Activated CD4-positive, alpha-beta T cell treated with anti-CD3 and anti-CD28 coated beads, Interleukin-2, amount 50 U/mL, for 24 hours (primary cell): Measurements from ENCODE around the gene CXCR2.
A peak's percentile ranks its signal among the peaks of the same experiment; 100 is the strongest.
"Not testable (repeated sequence)": the region's sequence is repeated elsewhere in the genome, so short reads cannot be mapped to it uniquely, and the experiment has no call there.

Experiments used
- DNase-seq, 2 donors: peaks; one replicate each; pipeline ENCODE4 v3.0.0-alpha.2; 2020; ENCODE audit warnings: low read depth in 1 of 2, low spot score in 1 of 2

Gene CXCR2

DNA sequence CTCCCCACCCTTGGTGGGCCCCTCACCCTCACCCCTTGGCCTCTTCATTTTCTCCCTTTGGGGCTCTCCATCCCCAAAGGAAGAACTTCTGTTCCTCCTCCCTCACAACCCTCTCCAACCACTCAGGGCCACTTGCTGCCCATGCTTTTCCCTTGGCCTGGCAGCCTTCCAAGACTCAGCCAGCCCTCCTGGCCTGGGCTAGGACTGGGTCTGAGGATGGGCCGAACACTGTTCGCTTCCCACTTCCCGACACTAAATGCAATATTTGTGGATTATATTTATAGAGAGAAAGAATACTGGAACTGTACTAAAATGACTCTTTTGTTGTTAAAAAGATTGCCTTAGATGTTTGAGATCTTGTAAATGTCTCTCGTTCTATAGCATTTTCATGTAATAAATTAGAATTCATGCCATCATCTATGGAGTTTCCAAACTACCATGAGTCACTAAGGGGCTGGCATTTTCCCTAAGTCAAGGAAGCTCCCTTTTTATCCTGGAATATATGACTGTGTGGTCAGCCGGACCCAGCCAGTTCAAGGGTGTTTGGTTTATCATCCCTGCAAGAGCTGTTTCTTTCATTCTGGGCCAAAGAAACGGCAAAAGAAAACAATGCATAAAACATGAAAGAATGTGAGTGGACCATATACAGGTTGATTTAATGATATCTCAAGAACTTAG lies 3.8 kb downstream of the CXCR2 start:
- DNase-seq, result no peak

DNA sequence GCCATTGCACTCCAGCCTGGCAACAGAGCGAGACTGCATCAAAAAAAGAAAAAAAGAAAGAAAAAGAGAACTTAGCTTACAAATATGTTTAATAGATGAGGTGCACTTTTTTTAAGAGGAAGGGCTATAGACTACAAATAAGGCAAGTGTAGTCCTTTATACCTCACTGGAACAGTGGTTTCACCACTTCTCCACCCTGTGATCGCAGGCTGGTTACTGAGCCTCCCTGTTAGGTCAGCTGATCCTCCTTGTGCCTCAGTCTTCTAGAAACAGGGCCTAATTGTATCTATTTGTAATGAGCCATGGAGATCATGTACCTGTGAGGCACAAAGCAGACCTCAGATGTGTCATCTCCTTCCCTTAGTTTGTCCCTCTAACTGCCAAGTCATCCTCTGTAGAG lies 4.5 kb downstream of the CXCR2 start:
- DNase-seq, result no peak

DNA sequence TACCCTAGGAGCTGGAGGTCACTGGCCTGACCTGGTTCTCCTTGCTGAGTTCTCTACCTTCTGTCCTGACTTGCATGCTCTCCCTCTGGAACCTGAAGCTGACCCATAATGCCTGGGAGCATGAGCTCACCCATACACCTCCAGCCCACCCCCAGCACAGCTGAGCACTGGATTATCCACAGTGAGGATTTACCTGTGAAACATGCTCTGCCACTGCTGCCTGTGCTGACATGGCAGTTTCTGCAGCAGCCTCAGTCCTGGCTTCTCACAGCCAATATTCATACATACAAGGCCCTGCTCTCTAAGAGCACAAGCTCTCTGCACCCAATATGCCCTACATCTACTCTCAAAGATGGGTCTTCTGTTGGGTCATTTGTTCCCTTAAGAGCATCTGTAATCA lies 5.0 kb downstream of the CXCR2 start:
- DNase-seq, result no peak

DNA sequence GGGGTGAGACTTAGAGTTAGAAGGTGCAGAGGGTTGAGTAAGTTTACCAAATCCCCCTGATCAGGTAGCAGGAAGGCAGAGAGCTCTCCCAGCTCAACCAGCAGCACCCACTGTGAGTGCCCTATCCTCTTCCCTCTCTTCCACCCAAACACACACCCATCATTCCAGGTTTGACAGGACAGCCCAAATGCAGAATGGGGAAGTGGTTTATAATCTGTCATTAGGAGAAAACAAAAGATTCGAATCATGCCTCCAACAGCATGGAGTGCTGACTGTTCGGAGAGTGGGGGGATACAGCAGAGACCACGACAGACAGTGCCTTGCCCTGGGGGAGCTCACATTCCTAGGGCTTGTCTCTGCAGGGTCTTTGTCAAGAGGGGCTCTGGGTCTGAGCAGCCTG lies 11.7 kb downstream of the CXCR2 start:
- no peak for DNase-seq

DNA sequence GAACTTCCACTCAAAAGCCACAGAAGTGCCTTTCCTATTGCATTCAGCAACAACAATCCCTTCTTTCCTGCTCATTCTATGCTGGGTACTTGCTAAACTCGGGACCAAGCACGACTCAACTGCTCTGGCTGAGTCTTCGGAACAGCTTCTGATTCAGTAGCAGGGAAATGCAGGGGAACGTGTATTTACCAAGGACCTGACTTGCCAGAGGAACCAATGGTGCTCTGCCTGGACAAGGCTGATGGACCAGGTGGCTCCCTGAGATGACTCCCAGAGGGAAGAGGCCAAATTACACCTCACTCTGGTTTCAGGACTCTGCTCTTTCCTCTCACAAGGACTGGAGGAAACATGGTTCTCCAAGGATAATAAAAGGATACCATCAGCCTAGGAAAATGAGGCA lies 12.2 kb downstream of the CXCR2 start:
- DNase-seq, result no peak

DNA sequence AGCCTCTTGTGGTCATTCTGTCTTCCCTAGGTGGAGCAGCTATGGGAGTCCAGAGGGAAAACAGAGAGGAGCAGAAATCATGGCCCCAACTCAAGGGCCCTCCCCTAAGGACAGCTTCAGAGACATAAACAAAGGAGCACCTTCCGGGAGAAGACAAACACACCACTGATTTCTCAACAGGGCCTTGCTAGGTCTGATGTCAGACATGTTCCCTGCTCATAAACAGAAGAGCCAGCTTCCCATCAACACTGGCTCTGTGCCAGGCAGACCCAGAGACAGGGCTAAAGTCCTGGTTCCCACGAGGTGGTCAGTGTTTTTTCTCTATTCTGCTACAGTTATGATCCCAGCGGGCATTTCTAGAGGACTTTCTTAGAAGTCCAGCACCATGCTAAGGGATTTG lies 19.3 kb downstream of the CXCR2 start:
- DNase-seq, result no peak

DNA sequence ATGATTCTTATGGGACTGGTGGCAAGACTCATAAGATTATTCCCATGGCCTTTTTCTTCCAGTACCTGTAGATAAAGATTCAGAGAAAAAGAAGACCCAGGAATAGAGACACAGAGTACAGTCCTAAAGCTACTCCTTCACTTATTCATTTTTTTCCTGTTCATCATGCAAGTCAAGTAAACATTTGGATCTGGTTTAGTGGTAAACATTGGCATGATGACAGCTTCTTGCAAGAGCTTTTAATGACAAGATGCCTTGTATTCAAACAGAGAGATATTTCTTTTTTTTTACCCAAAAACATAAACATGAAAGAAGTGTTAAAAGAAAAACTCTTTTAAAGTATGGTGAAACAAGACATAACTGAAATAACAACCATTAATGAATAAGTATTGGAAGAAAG lies 20.2 kb downstream of the CXCR2 start:
- no peak for DNase-seq

DNA sequence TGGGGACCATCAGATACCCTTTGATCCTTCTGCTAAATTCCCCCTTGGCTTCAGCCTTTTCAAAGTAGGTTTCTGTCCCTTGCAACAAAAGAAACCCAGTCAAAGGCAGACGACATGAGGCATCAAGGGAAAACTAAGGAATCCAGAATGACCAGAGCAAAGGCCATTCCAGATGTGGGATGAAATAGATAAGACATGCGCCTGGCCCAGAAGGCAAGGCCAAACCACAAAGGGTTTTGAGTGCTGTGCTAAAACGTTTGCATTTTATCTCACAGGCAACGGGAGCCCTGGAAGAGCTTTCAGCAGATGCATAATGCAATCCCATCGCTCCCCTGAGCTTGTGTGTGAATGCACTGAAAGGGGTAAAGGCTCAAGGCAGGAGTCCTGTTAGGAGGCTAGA lies 23.3 kb downstream of the CXCR2 start:
- DNase-seq, result no peak

DNA sequence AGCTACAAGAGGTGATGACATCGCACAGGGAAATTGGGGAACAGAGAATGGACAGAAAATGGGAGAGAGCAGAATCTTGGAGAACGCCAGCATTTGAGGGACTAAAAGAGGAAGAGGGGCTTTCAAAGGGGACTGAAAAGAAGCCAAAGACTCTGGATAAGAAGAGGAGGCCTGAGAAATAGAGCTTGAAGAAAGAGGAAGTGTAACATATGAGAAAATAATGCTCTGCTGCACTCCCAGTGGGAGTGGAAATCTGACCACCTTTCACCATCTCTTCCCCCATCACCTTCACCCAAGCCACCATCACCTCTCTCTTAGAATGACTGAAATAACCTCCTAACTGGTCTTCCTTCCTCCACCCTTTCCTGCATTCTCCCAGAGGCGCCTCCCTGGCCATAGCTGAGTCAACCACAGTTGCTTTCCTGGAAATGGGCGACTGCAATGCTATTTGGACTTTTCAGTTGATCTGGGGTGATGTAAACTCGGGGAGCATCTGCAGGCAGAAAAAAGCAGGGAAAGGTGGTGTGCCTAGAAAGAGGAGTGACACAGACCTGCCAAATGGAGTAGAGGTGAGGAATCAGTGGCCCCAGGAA lies 24.1 kb downstream of the CXCR2 start:
- no peak for DNase-seq

DNA sequence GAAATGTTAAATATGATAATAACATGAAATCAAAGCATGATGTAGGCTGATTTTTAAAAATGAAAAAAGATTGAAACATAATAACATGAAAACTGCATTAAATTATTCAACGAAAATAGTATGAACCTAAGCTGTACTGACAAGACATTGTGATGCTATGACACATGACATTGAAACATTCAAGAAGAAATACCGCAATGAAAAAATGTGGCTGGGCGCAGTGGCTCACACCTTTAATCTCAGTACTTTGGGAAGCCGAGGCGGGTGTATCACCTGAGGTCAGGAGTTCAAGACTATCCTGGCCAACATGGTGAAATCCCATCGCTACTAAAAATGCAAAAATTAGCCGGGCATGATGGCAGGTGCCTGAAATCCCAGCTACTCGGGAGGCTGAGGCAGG lies 26.3 kb downstream of the CXCR2 start:
- no peak for DNase-seq

DNA sequence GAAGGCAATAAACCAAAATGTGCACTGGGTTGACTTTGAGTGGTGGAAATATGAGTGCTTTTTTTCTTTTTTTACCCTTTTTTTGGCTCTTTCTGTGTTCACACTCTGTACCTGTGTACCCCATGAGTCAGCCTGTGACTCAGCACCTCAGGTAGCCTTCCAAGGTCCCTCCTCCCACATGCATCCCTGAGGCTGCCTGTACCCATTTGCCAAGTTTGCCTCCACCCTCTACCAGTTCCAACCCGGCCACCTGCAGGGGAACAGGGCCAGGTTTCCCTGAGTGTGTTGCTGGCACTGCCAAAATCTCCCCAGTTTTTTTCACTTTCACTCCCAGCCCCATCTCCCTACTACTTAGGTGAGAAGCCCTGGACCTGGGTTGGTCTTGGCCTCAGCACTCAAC lies 26.9 kb downstream of the CXCR2 start:
- DNase-seq, result no peak

DNA sequence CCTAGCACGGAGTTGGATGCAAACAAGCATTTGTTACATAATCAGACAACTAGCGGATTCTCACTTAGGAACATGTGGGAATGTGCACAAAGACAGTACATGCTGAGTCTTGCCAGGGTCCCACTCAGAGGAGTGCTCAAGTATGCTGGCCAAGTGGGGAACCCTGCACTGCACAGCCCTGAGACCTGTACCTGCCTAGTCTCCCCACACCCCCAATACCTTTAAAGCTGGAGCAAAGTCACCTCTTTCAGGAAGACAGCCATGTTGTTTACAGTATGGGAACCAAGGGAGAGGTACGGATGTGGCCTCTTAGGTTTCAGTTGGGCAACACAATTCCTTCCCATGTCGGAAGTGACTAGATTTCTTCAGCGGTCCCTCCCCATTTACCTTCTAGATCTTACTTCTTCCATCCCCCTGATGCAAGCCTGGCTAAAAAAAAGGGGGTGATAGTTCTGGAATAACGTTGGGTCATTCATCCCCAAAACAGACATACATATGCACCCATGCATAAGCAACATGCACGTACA lies 30.2 kb downstream of the CXCR2 start:
- DNase-seq, result no peak

DNA sequence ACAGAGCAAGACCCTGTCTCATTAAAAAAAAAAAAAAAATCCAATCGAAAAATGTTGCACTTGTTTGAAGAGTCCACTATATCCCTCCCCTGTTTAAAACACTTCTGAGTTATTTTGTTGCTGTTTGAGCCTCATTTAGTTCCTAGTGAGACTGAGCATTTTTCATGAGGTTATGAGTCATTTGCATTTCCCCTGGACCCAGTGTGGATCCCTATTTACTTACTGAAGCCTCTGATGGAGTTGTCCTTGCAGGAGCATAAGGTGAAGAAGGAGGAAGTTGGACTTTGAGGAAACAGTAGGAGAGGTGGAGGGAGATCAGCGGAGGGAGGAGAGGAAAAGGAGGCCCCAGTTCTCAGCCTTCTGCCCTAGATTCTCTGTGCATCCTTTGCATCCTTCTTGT lies 35.8 kb downstream of the CXCR2 start:
- no peak for DNase-seq

DNA sequence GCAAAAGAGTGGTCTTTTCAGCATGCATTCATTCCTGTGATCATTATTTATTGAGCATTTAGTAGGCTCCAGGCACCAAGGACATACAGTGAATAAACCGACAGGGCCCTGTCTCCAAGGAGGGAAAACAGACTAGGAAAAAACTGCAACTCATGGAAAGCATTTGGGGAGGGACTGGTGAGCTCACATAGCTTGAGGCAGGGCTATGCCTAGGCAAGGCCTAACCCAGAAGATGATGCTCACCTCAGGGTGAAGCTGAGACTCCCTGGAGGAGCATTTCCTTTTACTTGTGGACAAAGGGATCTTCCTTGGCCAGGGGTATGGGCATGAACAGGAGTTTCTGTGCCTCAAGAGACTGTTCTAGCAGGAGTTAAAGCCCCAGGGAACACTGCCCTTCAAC lies 37.0 kb downstream of the CXCR2 start:
- no peak for DNase-seq

DNA sequence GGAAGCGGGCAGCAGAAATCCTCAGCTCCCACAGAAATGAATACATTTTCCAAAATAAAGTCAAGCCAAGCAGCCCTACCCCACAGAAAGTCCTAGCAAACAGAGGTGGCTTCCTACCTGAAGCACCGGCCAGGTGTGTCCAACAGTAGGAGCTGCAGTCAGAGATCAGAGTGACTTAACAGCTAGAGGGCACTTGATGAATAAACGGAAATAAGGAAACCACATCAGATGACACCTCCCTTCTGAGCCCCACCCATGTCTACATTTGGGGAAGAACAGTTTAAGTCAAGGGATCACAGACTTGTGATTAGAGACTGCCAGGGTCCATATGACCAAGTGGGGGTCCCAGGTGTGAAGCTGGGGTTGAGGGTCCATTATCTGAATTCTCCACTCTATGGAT lies 41.0 kb downstream of the CXCR2 start, which contains the start of gene CXCR1:
Gene CXCR1 (minus strand): TSS at position 172 of the 400 bp plus-strand sequence. CDS start 1,751 bp downstream, outside the sequence.
- DNase-seq, result peak in 1 of 2 donors; percentile 19

DNA sequence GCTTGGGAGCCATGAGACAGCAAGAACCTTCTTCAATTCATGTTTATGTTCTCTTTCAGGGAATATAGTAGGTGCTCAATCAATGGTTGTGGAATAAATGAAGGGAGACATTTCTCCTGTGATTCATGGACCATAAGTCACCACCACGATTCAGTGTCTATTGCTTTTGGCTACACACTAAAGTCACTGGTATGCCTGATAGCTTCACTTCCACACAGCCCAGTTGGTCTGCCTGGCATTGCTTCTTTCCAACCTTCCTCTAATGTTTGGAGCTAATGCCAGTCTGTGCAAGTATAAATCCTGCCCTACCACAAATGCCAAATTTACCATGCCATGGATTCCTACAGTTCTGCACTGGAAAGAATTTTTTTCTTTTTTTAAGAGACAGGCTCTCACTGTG lies 42.2 kb downstream of the CXCR2 start:
- DNase-seq, result no peak

DNA sequence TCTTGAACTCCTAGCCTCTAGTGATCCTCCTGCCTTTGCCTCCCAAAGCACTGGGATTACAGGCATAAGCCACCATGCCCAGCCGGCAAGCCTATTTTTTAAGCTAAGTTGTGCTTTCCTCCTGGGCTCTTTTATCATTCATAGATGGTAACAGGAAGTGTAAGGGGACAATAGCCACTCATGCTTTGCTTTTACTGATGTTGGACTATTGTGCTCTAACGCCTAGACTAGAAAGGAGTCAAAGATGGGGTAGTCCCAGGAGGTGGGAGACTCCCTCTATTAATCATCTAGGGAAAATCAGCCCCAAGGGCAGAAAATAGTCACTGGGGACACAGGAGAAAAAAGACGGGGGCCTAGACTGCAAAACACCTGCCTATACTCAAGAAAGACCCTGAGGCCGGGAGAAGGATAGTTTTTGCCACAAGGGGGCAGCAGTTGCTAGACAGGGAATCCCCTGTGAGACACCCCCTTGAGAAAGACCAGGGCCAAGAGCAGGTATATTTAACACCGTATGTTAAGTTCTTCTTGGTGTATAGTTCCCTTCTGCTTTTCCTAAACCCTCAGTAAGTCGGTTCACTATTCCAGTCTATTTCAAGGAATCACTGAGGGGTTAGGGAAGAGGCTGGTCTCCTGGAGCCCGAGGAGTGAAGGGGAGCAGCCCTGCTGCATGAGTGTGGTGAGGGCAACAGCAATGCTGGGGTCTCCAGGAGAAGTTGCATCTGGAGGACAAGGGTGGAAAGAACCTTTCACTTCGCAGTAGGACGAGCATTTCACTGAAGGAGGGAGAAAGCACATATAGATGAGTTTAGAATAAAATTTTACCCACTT lies 43.0 kb downstream of the CXCR2 start:
- peak; percentile 24 to 55 for DNase-seq

DNA sequence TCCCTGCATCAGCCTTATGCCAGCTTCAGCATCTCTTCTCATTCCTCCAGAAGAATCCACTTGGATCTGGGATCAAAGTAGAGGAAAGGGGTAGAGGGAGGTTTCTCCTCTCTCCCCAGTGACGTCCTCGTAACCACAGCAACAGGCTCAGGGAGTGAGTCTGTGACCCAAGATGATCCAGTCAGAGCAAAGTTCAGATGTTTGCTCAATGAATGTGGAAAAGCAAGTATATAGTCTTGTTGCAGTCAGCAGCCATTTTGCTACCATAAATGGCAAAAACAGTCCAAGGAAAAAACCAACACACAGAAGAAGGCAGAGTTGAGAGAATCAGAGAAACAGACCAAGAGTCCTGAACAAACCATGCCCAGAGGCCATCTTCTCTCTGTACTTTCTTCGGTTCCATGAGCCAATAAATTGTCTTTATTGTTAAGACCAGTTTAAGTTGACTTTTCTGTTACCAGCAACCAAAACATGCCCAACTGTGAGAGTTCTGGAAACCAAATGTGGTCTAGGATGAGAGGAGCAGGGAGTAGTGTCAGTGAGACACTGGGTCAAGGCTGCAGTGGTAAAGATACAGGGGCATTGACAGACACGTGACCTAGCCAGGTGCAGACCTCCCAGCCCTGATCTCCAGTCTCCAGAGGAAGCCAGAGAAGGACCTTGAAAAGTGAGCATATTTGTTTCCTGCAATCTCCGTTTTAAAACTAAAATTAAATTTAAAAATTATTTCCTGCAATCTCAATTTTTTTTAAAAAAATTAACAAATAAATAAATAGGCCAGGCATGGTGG lies 44.1 kb downstream of the CXCR2 start:
- no peak for DNase-seq

DNA sequence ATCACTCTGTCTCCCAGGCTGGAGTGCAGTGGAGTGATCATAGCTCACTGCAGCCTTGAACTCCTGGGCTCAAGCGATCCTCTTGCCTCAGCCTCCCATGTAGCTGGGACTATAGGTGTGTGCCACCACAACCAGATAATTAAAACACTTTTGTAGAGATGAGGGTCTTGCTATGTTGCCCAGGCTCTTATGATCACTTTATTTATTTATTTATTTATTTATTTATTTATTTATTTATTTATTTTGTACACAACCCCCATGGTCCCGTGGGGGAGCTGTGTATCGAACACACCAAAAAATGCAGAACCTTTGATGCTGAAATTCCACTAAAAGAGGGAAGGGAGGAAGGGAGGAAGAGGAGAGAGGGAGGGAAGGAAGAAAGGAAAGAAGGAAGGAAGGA lies 45.9 kb downstream of the CXCR2 start:
- DNase-seq, result not testable (repeated sequence)

DNA sequence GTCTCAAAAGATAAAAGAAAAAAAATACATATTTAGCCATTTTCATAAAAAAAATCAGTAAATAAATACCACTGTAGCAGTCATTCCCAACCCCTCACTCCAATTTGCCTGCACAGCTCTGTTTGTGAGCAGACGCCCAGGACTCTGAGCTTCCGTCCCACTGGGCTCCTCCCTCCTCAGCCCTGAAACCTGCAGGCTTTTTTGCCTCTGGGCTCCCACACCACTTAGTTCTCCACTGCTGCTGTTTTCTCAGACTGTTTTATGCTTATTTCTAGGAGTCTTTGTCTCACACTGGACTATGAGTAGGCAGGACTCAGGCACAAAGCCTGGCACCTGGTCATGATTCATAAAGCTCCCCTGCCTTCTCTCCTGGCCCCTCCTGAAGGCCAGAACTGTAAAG lies 47.0 kb downstream of the CXCR2 start:
- DNase-seq, result no peak

DNA sequence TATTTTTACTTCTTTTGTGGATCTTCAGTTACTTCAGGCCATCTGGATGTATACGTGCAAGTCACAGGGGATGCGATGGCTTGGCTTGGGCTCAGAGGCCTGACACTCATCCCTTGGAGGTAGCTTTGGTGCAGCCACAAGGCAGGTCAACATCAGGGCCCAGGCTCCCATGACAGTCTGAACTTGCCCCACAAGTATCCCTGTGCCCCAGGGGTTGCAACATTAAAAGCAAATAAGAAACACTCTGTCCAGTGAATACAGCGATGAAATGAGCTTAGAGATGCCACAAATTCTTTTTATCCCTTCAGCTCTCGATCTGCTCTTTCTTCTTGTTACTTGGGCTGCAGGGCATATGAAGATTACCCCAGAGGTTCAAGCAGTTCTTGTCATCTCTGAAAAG lies 54.0 kb downstream of the CXCR2 start:
- no peak for DNase-seq
